ENCODE results near the gene DAAM1.

DNA sequence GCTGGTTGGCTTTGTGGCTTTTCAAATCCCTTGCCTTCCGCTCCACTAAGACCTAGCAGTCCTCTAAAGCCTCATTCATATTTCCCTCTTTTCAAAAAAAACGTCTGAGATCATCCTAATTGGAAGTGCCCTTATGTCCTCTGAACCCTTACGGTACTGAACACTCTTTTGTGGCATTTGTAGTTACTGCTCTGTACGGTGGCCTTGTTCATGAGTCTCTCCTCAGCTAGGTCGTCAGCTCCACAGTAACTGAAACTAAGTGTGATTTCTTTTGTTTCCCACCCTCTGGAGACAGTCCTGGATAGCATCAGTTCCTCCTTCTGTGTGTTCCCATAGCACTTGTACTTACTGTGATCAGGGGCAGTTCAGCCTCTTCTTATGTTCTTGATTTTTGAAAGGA, 49.7 kb downstream of the DAAM1 start:
- TF ChIP-seq, protein P1, sequence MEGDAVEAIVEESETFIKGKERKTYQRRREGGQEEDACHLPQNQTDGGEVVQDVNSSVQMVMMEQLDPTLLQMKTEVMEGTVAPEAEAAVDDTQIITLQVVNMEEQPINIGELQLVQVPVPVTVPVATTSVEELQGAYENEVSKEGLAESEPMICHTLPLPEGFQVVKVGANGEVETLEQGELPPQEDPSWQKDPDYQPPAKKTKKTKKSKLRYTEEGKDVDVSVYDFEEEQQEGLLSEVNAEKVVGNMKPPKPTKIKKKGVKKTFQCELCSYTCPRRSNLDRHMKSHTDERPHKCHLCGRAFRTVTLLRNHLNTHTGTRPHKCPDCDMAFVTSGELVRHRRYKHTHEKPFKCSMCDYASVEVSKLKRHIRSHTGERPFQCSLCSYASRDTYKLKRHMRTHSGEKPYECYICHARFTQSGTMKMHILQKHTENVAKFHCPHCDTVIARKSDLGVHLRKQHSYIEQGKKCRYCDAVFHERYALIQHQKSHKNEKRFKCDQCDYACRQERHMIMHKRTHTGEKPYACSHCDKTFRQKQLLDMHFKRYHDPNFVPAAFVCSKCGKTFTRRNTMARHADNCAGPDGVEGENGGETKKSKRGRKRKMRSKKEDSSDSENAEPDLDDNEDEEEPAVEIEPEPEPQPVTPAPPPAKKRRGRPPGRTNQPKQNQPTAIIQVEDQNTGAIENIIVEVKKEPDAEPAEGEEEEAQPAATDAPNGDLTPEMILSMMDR (IDR thresholded peaks at IDR 0.05) = no peak
- TF ChIP-seq POLR2A (IDR thresholded peaks at IDR 0.05) = no peak

Data from thyroid gland (tissue), 4 donors.